Kidney (tissue), 14 donors: Measurements from ENCODE around the gene CDK12. TPM values are rescaled to one million over a fixed set of nuclear protein-coding genes. Genes with fewer than 3 reads are reported as not detected.
"Not testable (repeated sequence)": the region's sequence is repeated elsewhere in the genome, so short reads cannot be mapped to it uniquely, and the experiment has no call there.

ENCODE experiments used
- DNase-seq, 5 donors: peaks; one replicate each; pipeline ENCODE4 v3.0.0-alpha.2; 2013 to 2020
- FAIRE-seq: peaks from 2 replicates; lab custom pipeline; 2012; peaks lifted over from hg19 to GRCh38; lab: Jason Lieb, UNC
- H3K27ac ChIP-seq, 2 donors: one replicate each; pipeline ENCODE4 v1.7.0; 2013; ENCODE audit warnings: low read depth in 2 of 2, low read length in 2 of 2, inconsistent platforms in 1 of 2
- H3K27me3 ChIP-seq: one replicate; pipeline ENCODE4 v1.7.1; 2013; ENCODE audit warnings: low read length, inconsistent platforms; ENCODE audit not compliant: control insufficient read depth, insufficient read depth
- H3K36me3 ChIP-seq, 3 donors: one replicate each; pipeline versions ENCODE4 v1.7.0 to v1.7.1; 2013; ENCODE audit warnings: low read length in 3 of 3, control low read depth in 1 of 3, inconsistent platforms in 1 of 3; ENCODE audit not compliant: insufficient read depth in 3 of 3, control insufficient read depth in 2 of 3
- H3K4me1 ChIP-seq, 3 donors: one replicate each; pipeline versions ENCODE4 v1.7.0 to v1.7.1; 2013; ENCODE audit warnings: low read length in 3 of 3, inconsistent platforms in 1 of 3, low read depth in 1 of 3; ENCODE audit not compliant: control insufficient read depth in 2 of 3, insufficient read depth in 2 of 3
- H3K4me3 ChIP-seq, 3 donors: one replicate each; pipeline versions ENCODE4 v1.7.0 to v1.8.1; 2013; ENCODE audit warnings: low read length in 3 of 3, control low read depth in 1 of 3, inconsistent platforms in 1 of 3
- H3K9ac ChIP-seq, 3 donors: one replicate each; pipeline versions ENCODE4 v1.7.0 to v1.7.1; 2013; ENCODE audit warnings: low read length in 3 of 3, control low read depth in 1 of 3, inconsistent platforms in 1 of 3
- H3K9me3 ChIP-seq, 3 donors: one replicate each; pipeline versions ENCODE4 v1.7.0 to v1.7.1; 2013; ENCODE audit warnings: low read length in 3 of 3, control low read depth in 1 of 3, inconsistent platforms in 1 of 3; ENCODE audit not compliant: control insufficient read depth in 2 of 3, insufficient read depth in 1 of 3
- intact Hi-C: fragments of 100-400 bp; cut with DNase I; formaldehyde crosslinking; loops from one replicate; pipeline ENCODE4 v1.11.1; 2022
- polyA plus RNA-seq: library from polyadenylated mRNA; stranded (reverse); fragments of 350-450 nt; fragmentation: Illumina TruSeq; extraction: RNeasy Lipid Tissue Mini Kit (QIAGEN cat#74804); gene quantifications from one replicate; pipeline ENCODE4 v1.2.3, GENCODE V29; 2014; ENCODE audit warnings: low read depth, low replicate concordance; ENCODE audit not compliant: insufficient read depth
- total RNA-seq: library from RNA; stranded (reverse); fragmentation: NEBNext Ultra II Directional; extraction: Animal tissue kit (Norgen Biotek cat#: 25700); gene quantifications from one replicate; pipeline ENCODE4 v1.2.1, GENCODE V29; 2021
- TF ChIP-seq, protein P1 (sequence below): IDR thresholded peaks from 3 replicates; pipeline ENCODE4 v1.5.1; 2012; ENCODE audit warnings: mild to moderate bottlenecking, moderate library complexity, borderline replicate concordance; ENCODE audit not compliant: insufficient read depth; ENCODE audit errors: extremely low read depth
- donor health status: control.
- donor health status: control.
- donor health status: control.
- donor health status: control.
- donor health status: control.
- donor health status: DM: yes; HTN: yes; CAD: no.
- donor health status: Normal renal cell carcinoma (clear cell type).

CDK12 gene
- total and polyA plus RNA-seq, 2 donors from 2014 or later, result 5.6 to 55.3 TPM

GRCh38 chr17:39534768-39535405, 73.6 kb downstream of the CDK12 start:
- no peak for FAIRE-seq
- no peaks in the 10 kb centered on the region for H3K4me1 ChIP-seq
- intact Hi-C loops, result no loop called here
- no peak overlapping the region for H3K9ac ChIP-seq
- H3K4me3 ChIP-seq, result no peak overlapping the region
- H3K36me3 ChIP-seq, result peaks cover 3 to 13% (median 3%) of the 10 kb centered on the region in 3 donors
- H3K27me3 ChIP-seq, result no peaks in the 10 kb centered on the region
- TF ChIP-seq, protein P1, sequence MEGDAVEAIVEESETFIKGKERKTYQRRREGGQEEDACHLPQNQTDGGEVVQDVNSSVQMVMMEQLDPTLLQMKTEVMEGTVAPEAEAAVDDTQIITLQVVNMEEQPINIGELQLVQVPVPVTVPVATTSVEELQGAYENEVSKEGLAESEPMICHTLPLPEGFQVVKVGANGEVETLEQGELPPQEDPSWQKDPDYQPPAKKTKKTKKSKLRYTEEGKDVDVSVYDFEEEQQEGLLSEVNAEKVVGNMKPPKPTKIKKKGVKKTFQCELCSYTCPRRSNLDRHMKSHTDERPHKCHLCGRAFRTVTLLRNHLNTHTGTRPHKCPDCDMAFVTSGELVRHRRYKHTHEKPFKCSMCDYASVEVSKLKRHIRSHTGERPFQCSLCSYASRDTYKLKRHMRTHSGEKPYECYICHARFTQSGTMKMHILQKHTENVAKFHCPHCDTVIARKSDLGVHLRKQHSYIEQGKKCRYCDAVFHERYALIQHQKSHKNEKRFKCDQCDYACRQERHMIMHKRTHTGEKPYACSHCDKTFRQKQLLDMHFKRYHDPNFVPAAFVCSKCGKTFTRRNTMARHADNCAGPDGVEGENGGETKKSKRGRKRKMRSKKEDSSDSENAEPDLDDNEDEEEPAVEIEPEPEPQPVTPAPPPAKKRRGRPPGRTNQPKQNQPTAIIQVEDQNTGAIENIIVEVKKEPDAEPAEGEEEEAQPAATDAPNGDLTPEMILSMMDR, result no peak
- DNase-seq, result no peak
- H3K9me3 ChIP-seq, result no peaks in the 10 kb centered on the region
- no peak overlapping the region for H3K27ac ChIP-seq

DNA sequence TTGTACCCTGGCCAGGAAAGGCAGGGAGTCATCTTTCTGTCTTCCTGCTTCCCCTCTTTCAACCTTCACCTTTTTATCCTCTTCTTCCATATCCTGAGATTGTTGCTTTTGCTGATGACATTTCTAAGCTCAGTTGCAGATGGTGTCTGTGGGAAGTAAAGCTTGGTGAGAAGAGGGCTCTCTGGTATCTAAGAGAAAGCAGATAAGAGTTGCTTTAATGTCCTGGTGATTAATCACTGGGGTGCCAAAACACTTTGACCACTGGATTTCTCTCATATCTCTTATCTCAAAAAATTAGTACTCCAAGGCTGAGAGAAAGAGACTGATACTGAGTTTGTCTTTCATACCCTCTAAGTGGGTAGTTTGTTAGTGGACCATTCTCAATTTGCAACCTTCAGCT, 75.2 kb downstream of the CDK12 start:
- TF ChIP-seq, protein P1, result no peak
- FAIRE-seq (no peak), DNase-seq (no peak)
- no peaks in the 10 kb centered on the region for H3K27me3 ChIP-seq
- no peaks in the 10 kb centered on the region for H3K9me3 ChIP-seq
- no peak overlapping the region for H3K4me3 ChIP-seq
- H3K9ac ChIP-seq, result no peak overlapping the region
- H3K27ac ChIP-seq, result no peak overlapping the region
- H3K36me3 ChIP-seq, result peaks cover 0 to 4% (median 0%) of the 10 kb centered on the region in 3 donors
- H3K4me1 ChIP-seq, result no peaks in the 10 kb centered on the region
- intact Hi-C loops, result no loop called here

DNA sequence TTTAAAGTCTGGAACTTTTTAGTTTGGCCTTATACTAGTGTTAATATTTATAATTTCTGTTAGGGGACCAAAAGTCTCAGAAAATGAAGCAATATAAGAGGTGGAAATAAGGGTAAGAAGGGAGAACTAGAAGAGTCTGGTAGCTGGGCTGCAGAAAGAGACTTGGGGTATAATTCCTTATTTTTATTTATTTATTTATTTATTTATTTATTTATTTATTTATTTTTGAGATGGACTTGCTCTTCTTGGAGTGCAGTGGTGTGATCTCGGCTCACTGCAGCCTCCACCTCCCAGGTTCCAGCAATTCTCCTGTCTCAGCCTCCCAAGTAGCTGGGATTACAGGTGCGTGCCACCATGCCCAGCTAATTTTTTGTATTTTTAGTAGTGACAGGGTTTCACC, 76.1 kb downstream of the CDK12 start:
- DNase-seq, H3K27me3 ChIP-seq, H3K4me3 ChIP-seq, intact Hi-C loops, H3K4me1 ChIP-seq, FAIRE-seq, H3K9me3 ChIP-seq, H3K27ac ChIP-seq, H3K36me3 ChIP-seq, H3K9ac ChIP-seq: not testable (repeated sequence)

- intact Hi-C loops, result no loop called here
- no peaks in the 10 kb centered on the region for H3K27me3 ChIP-seq
- no peaks in the 10 kb centered on the region for H3K9me3 ChIP-seq
- FAIRE-seq (no peak), DNase-seq (no peak)
- H3K9ac ChIP-seq, result no peak overlapping the region
- H3K4me1 ChIP-seq, result no peaks in the 10 kb centered on the region
- TF ChIP-seq, protein P1, result no peak
- H3K27ac ChIP-seq, result no peak overlapping the region
- no peak overlapping the region for H3K4me3 ChIP-seq
- H3K36me3 ChIP-seq, result no peaks in the 10 kb centered on the region
Measured at GRCh38 chr17:39538866-39539265, 77.6 kb downstream of the CDK12 start.
